Fibroblast of lung (primary cell): Measurements from ENCODE around the gene PCGF6. TPM values are rescaled to one million over a fixed set of nuclear protein-coding genes. Genes with fewer than 3 reads are reported as not detected.

Experiments used
- DNase-seq, 2 donors: peaks; one replicate each; pipeline versions ENCODE4 v3.0.0 to v3.0.0-alpha.2; 2010; ENCODE audit warnings: low read depth in 2 of 2
- H2AFZ ChIP-seq: 2 replicates; pipeline ENCODE4 v1.5.1; 2012; ENCODE audit warnings: low read length, control low read depth, inconsistent platforms
- H3K27ac ChIP-seq: 2 replicates; pipeline ENCODE4 v1.5.1; 2011; ENCODE audit warnings: low read length, control low read depth; ENCODE audit not compliant: insufficient read depth
- H3K27me3 ChIP-seq: 2 replicates; pipeline ENCODE4 v1.5.1; 2011; ENCODE audit warnings: mild to moderate bottlenecking, low read length; ENCODE audit not compliant: control insufficient read depth, insufficient read depth
- H3K36me3 ChIP-seq: 2 replicates; pipeline ENCODE4 v1.5.1; 2011; ENCODE audit warnings: low read length; ENCODE audit not compliant: control insufficient read depth, insufficient read depth
- H3K4me1 ChIP-seq: 2 replicates; pipeline ENCODE4 v1.5.1; 2011; ENCODE audit warnings: low read length; ENCODE audit not compliant: control insufficient read depth, insufficient read depth; ENCODE audit errors: extremely low read depth
- H3K4me2 ChIP-seq: 2 replicates; pipeline ENCODE4 v1.5.1; 2011; ENCODE audit warnings: low read length, control low read depth; ENCODE audit not compliant: insufficient read depth; ENCODE audit errors: extremely low read depth
- H3K4me3 ChIP-seq, 4 experiments: fragments of 200-600 bp in 1 of 4; sonication (generic) in 1 of 4; replicated peaks in 1 of 4; 2 replicates each; pipeline ENCODE4 v1.5.1; 2011 to 2016; ENCODE audit warnings: low read length in 4 of 4, low read depth in 3 of 4, mild to moderate bottlenecking in 3 of 4, control low read depth in 2 of 4, inconsistent platforms in 1 of 4, mixed read lengths in 1 of 4; ENCODE audit not compliant: insufficient read depth in 1 of 4; ENCODE audit errors: control extremely low read depth in 1 of 4
- H3K79me2 ChIP-seq: 2 replicates; pipeline ENCODE4 v1.5.1; 2012; ENCODE audit warnings: mild to moderate bottlenecking, low read length, inconsistent platforms; ENCODE audit not compliant: control insufficient read depth, insufficient read depth
- H3K9ac ChIP-seq: 2 replicates; pipeline ENCODE4 v1.5.1; 2011; ENCODE audit warnings: mild to moderate bottlenecking, low read length, control low read depth; ENCODE audit not compliant: insufficient read depth
- H3K9me3 ChIP-seq: 2 replicates; pipeline ENCODE4 v1.5.1; 2012; ENCODE audit warnings: low read depth, low read length; ENCODE audit not compliant: control insufficient read depth, insufficient read depth
- H4K20me1 ChIP-seq: 2 replicates; pipeline ENCODE4 v1.5.1; 2011; ENCODE audit warnings: low read length; ENCODE audit not compliant: control insufficient read depth, insufficient read depth; ENCODE audit errors: extremely low read depth
- EZH2 ChIP-seq: IDR thresholded peaks from 2 replicates; pipeline ENCODE4 v1.5.1; 2012; ENCODE audit warnings: low read length, control low read depth, mild to moderate bottlenecking; ENCODE audit errors: missing control alignments
- polyA plus RNA-seq, 2 donors: library from polyadenylated mRNA; depleted of rRNA in 1 of 2; stranded (reverse) in 1 of 2; unstranded in 1 of 2; fragments of >200 nt; gene quantifications; 2 replicates each; pipeline ENCODE4 v1.2.1, GENCODE V29; 2011 to 2012; ENCODE audit warnings: missing spikeins in 1 of 2
- total RNA-seq: library from RNA; depleted of rRNA; stranded (reverse); fragments of >200 nt; gene quantifications from 2 replicates; pipeline ENCODE4 v1.2.1, GENCODE V29; 2014
- TF ChIP-seq, protein P1 (sequence below), 2 donors: IDR thresholded peaks in 1 of 2; conservative IDR thresholded peaks in 1 of 2; 1 replicate in 1 of 2; 2 replicates in 1 of 2; pipeline ENCODE4 v1.5.1; 2011 to 2012; ENCODE audit warnings: low read length in 2 of 2, control low read depth in 1 of 2, inconsistent platforms in 1 of 2, low read depth in 1 of 2, mild to moderate bottlenecking in 1 of 2

PCGF6 gene
- total and polyA plus RNA-seq, 2 donors (not counting 1 experiment from before 2014, with no cell fraction given) = 8.9 to 13.2 TPM

GRCh38 chr10:103280031-103280430, 70.9 kb downstream of the PCGF6 start:
- peaks cover 7% of the 10 kb centered on the region for H3K4me1 ChIP-seq
- no peak overlapping the region for H3K9ac ChIP-seq
- no peak for DNase-seq
- H4K20me1 ChIP-seq = no peaks in the 10 kb centered on the region
- H3K9me3 ChIP-seq = no peaks in the 10 kb centered on the region
- H3K4me2 ChIP-seq = no peak overlapping the region
- no peaks in the 10 kb centered on the region for H3K79me2 ChIP-seq
- no peak overlapping the region for H3K4me3 ChIP-seq
- H2AFZ ChIP-seq = no peak overlapping the region
- H3K27ac ChIP-seq = no peak overlapping the region
- peaks cover 30% of the 10 kb centered on the region for H3K27me3 ChIP-seq
- no peaks in the 10 kb centered on the region for H3K36me3 ChIP-seq
- TF ChIP-seq, protein P1, sequence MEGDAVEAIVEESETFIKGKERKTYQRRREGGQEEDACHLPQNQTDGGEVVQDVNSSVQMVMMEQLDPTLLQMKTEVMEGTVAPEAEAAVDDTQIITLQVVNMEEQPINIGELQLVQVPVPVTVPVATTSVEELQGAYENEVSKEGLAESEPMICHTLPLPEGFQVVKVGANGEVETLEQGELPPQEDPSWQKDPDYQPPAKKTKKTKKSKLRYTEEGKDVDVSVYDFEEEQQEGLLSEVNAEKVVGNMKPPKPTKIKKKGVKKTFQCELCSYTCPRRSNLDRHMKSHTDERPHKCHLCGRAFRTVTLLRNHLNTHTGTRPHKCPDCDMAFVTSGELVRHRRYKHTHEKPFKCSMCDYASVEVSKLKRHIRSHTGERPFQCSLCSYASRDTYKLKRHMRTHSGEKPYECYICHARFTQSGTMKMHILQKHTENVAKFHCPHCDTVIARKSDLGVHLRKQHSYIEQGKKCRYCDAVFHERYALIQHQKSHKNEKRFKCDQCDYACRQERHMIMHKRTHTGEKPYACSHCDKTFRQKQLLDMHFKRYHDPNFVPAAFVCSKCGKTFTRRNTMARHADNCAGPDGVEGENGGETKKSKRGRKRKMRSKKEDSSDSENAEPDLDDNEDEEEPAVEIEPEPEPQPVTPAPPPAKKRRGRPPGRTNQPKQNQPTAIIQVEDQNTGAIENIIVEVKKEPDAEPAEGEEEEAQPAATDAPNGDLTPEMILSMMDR (conservative IDR thresholded peaks at IDR 0.05 in 1 of 2, IDR thresholded peaks at IDR 0.05 in 1 of 2; ENCODE audit: low read depth in 1 of 2, low read length in 2 of 2) = no peak
- no peak for TF ChIP-seq EZH2

DNA sequence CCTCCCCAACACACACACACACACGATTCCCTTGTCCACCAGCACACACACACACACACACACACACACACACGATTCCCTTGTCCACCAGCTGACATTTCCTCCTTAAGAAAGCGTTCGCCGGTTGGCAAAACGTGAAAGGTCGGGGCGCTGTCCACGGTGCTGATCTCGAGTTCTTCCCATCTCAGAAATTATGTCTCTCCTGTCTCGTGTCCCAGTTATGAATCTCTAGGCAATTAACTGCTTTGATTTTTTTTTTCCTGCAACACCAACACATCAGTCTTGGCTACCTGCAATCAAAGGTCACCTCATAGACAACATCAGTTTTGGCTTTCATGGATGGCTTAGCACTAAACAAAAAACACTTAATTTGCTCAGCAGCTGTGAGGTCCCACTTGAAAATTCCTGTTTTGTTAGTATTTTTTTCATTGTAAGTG, 72.1 kb downstream of the PCGF6 start:
- H3K79me2 ChIP-seq = no peaks in the 10 kb centered on the region
- H2AFZ ChIP-seq = no peak overlapping the region
- H3K9ac ChIP-seq = no peak overlapping the region
- TF ChIP-seq EZH2 = peak; percentile 41
- TF ChIP-seq, protein P1 (conservative IDR thresholded peaks at IDR 0.05 in 1 of 2, IDR thresholded peaks at IDR 0.05 in 1 of 2; ENCODE audit: low read depth in 1 of 2, low read length in 2 of 2) = no peak
- H3K27ac ChIP-seq = no peak overlapping the region
- no peaks in the 10 kb centered on the region for H3K36me3 ChIP-seq
- H3K27me3 ChIP-seq = peaks cover 30% of the 10 kb centered on the region
- no peaks in the 10 kb centered on the region for H4K20me1 ChIP-seq
- H3K9me3 ChIP-seq = no peaks in the 10 kb centered on the region
- no peak overlapping the region for H3K4me3 ChIP-seq
- no peak overlapping the region for H3K4me2 ChIP-seq
- H3K4me1 ChIP-seq = peaks cover 7% of the 10 kb centered on the region
- DNase-seq = peak; percentile 39 to 61

DNA sequence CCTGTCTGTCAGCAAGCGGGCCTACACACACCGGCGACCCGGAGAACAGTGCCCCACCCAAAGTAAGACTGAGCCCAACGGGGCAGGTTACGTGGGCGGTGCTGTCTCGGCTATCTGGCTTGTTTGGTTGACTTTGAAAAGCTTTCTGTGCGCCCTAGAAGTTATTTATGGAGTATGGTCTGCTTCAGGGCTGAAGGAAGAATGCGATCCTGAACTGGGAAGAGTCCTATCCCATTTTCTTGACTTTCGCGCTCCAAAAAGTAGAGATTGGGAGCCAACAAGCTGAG, 72.5 kb downstream of the PCGF6 start:
- no peak for DNase-seq
- H3K4me1 ChIP-seq = peaks cover 10% of the 10 kb centered on the region
- H3K79me2 ChIP-seq = no peaks in the 10 kb centered on the region
- no peak overlapping the region for H2AFZ ChIP-seq
- no peaks in the 10 kb centered on the region for H3K9me3 ChIP-seq
- no peak overlapping the region for H3K9ac ChIP-seq
- no peaks in the 10 kb centered on the region for H3K36me3 ChIP-seq
- H3K4me3 ChIP-seq = no peak overlapping the region
- no peak overlapping the region for H3K4me2 ChIP-seq
- TF ChIP-seq, protein P1 (conservative IDR thresholded peaks at IDR 0.05 in 1 of 2, IDR thresholded peaks at IDR 0.05 in 1 of 2; ENCODE audit: low read depth in 1 of 2, low read length in 2 of 2) = no peak
- no peaks in the 10 kb centered on the region for H4K20me1 ChIP-seq
- peaks cover 30% of the 10 kb centered on the region for H3K27me3 ChIP-seq
- H3K27ac ChIP-seq = no peak overlapping the region
